Natural killer cell (primary cell): ENCODE measurements around the gene ADAMTS4. TPM values are rescaled to one million over a fixed set of nuclear protein-coding genes. Genes with fewer than 3 reads are reported as not detected.

Experiments
- ATAC-seq, 3 donors: fragments of 150-1000 bp in 2 of 3; fragments of 200-7000 bp in 1 of 3; cut with Tn5 transposase; 1 replicate in 1 of 3; 2 replicates in 2 of 3; pipeline ENCODE4 v1.10.0; 2021; ENCODE audit warnings: mild to moderate bottlenecking in 2 of 3, moderate library complexity in 2 of 3
- DNase-seq, 2 donors: peaks; one replicate each; pipeline versions ENCODE4 v3.0.0 to v3.0.0-alpha.2; 2013 to 2021; ENCODE audit warnings: mixed read lengths in 1 of 2
- H3K27ac ChIP-seq: one replicate; pipeline ENCODE4 v1.5.1; 2013; ENCODE audit warnings: mild to moderate bottlenecking, low read length
- H3K27me3 ChIP-seq: one replicate; pipeline ENCODE4 v1.6.1; 2013; ENCODE audit warnings: low read length; ENCODE audit not compliant: control insufficient read depth, insufficient read depth
- H3K36me3 ChIP-seq: one replicate; pipeline ENCODE4 v1.6.1; 2013; ENCODE audit warnings: low read length; ENCODE audit not compliant: control insufficient read depth, insufficient read depth
- H3K4me1 ChIP-seq: one replicate; pipeline ENCODE4 v1.6.1; 2013; ENCODE audit warnings: low read length; ENCODE audit not compliant: control insufficient read depth, insufficient read depth
- H3K4me3 ChIP-seq: one replicate; pipeline ENCODE4 v1.5.1; 2013; ENCODE audit warnings: low read length
- H3K9me3 ChIP-seq: one replicate; pipeline ENCODE4 v1.6.1; 2013; ENCODE audit warnings: low read length; ENCODE audit not compliant: control insufficient read depth, insufficient read depth
- H3K27ac Mint-ChIP-seq, 2 donors: one replicate each; pipeline ENCODE4 v1.8.0; 2022; ENCODE audit warnings: mild to moderate bottlenecking in 2 of 2, mixed read lengths in 2 of 2, moderate library complexity in 1 of 2
- H3K27me3 Mint-ChIP-seq, 2 donors: one replicate each; pipeline ENCODE4 v1.8.0; 2022; ENCODE audit warnings: low read depth in 2 of 2, mixed read lengths in 2 of 2
- H3K36me3 Mint-ChIP-seq: one replicate; pipeline ENCODE4 v1.8.0; 2022; ENCODE audit warnings: mixed read lengths
- H3K4me1 Mint-ChIP-seq, 2 donors: one replicate each; pipeline ENCODE4 v1.8.0; 2022; ENCODE audit warnings: mixed read lengths in 2 of 2
- H3K4me3 Mint-ChIP-seq: one replicate; pipeline ENCODE4 v1.8.0; 2022; ENCODE audit warnings: mild to moderate bottlenecking, moderate library complexity, mixed read lengths
- H3K9me3 Mint-ChIP-seq, 2 donors: one replicate each; pipeline ENCODE4 v1.8.0; 2022; ENCODE audit warnings: mixed read lengths in 2 of 2
- CTCF ChIP-seq: fragments of 200-600 bp; IDR thresholded peaks from one replicate; pipeline ENCODE4 v1.8.0; 2022; ENCODE audit warnings: antibody characterized with exemption
- WGBS: methylation state at CpG from one replicate; pipeline ENCODE4 v1.1.7; 2013; ENCODE audit warnings: missing lambda C conversion rate; ENCODE audit not compliant: insufficient coverage; 5-methylcytosine and 5-hydroxymethylcytosine counted together
- intact Hi-C: fragments of 100-400 bp; cut with micrococcal nuclease; formaldehyde crosslinking; loops from one replicate; pipeline ENCODE4 v1.14.2; 2022
- total RNA-seq, 4 donors: library from RNA; stranded (reverse); fragments of 120-200 nt in 1 of 4; gene quantifications; one replicate each; pipeline versions ENCODE4 v1.2.3 to v1.2.4, GENCODE V29; 2013 to 2022

The ADAMTS4 gene
- total RNA-seq, 3 donors from 2014 or later (not counting 1 experiment from before 2014, with no cell fraction given): 0.14 to 0.20 (median 0.14) TPM

GRCh38 chr1:161158316-161159010 lies 40.4 kb downstream of the ADAMTS4 start:
- Histone ChIP-seq H3K27me3 (no peaks in the 10 kb centered on the region), H3K4me3 (no peak overlapping the region), H3K9me3 (no peaks in the 10 kb centered on the region), H3K27ac (peak overlapping the region; percentile 84), H3K36me3 (peaks cover 22% of the 10 kb centered on the region), H3K4me1 (peaks cover 30% of the 10 kb centered on the region)
- Mint-ChIP-seq H3K9me3 (no peaks in the 10 kb centered on the region), H3K27me3 (no peaks in the 10 kb centered on the region), H3K27ac (peak overlapping the region; percentile 79 to 97), H3K4me1 (peaks cover 42 to 71% of the 10 kb centered on the region in 2 donors), H3K4me3 (peak overlapping the region; percentile 91), H3K36me3 (peaks cover 12% of the 10 kb centered on the region)
- no peak for TF ChIP-seq CTCF
- DNase-seq (peak in 1 of 2 donors; percentile 31), ATAC-seq (no peak)
- 61% methylated on average over 9 of the region's 9 CpGs for WGBS
- intact Hi-C loops: no loop called here

GRCh38 chr1:161157867-161158266 lies 41.0 kb downstream of the ADAMTS4 start:
- Mint-ChIP-seq H3K27ac (peak overlapping the region; percentile 79 to 97), H3K36me3 (peaks cover 12% of the 10 kb centered on the region), H3K27me3 (no peaks in the 10 kb centered on the region), H3K4me1 (peaks cover 43 to 66% of the 10 kb centered on the region in 2 donors), H3K9me3 (no peaks in the 10 kb centered on the region), H3K4me3 (peak overlapping the region; percentile 91)
- Histone ChIP-seq H3K27ac (no peak overlapping the region), H3K4me1 (peaks cover 33% of the 10 kb centered on the region), H3K9me3 (no peaks in the 10 kb centered on the region), H3K27me3 (no peaks in the 10 kb centered on the region), H3K36me3 (peaks cover 19% of the 10 kb centered on the region), H3K4me3 (no peak overlapping the region)
- ATAC-seq (no peak), DNase-seq (no peak)
- intact Hi-C loops: no loop called here
- TF ChIP-seq CTCF: no peak
- WGBS: 100% methylated on average over 1 of the region's 1 CpG

GRCh38 chr1:161153682-161154337 lies 45.0 kb downstream of the ADAMTS4 start, which contains the start of gene UFC1:
Gene UFC1 (plus strand): TSS chr1:161153978. CDS start chr1:161153998, 20 bp downstream.
- Mint-ChIP-seq H3K27me3 (no peaks in the 10 kb centered on the region), H3K4me1 (peaks cover 22 to 34% of the 10 kb centered on the region in 2 donors), H3K4me3 (peak within 1 kb of the TSS; percentile 99), H3K27ac (peak within 1 kb of the TSS; percentile 99 to 100), H3K9me3 (no peaks in the 10 kb centered on the region), H3K36me3 (peaks cover 12% of the 10 kb centered on the region)
- WGBS: 0% methylated on average over 33 of the region's 33 CpGs
- H3K36me3 ChIP-seq: peaks cover 16% of the 10 kb centered on the region
- H3K4me3 ChIP-seq: peak within 1 kb of the TSS; percentile 71
- ATAC-seq: peak; percentile 91 to 96 (median 94)
- DNase-seq: peak; percentile 76 to 95
- intact Hi-C loops: loop anchor here (1.0 to 2.0 kb wide), 3 partner anchors 13 to 35 kb away; partner anchors contain the start of genes NIT1, PFDN2 and PPOX
- H3K9me3 ChIP-seq: no peaks in the 10 kb centered on the region
- peaks cover 16% of the 10 kb centered on the region for H3K4me1 ChIP-seq
- H3K27ac ChIP-seq: peak within 1 kb of the TSS; percentile 87
- TF ChIP-seq CTCF: no peak
- no peaks in the 10 kb centered on the region for H3K27me3 ChIP-seq
